Measurements from ENCODE around the gene KIAA1328. TPM values are rescaled to one million over a fixed set of nuclear protein-coding genes. Genes with fewer than 3 reads are reported as not detected.

Gene KIAA1328
- polyA plus RNA-seq, 1 donor (not counting 4 experiments of a cell fraction or from before 2014, with no cell fraction given): 5.5 TPM

DNA sequence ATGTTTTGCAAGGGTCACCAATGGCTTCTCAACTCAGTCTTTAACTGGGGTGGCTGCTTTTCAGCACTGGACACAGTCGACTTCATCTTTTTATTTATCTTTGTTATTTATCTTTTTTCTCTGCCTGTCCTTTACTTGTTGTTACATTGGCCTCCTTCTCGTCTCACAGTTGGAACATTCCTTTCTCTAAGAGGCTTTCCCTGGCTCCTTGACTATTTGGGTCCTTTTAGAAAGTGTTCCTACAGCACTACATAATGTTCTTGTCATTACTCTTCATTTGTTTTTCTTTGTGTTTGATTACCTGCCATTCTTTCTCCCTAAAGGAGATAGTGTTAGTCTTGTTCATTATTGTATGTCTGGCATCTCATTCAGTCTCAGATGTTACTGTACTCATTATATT is 122.0 kb downstream of the KIAA1328 start:
- no peak overlapping the region for H3K4me2 ChIP-seq (ENCODE audit: control insufficient read depth, extremely low read depth, insufficient read depth, low read depth, low read length)
- no peak overlapping the region for H3K27ac ChIP-seq (ENCODE audit: control insufficient read depth, insufficient read depth, low read length)
- no peak for FAIRE-seq
- TF ChIP-seq CTCF (optimal IDR thresholded peaks at IDR 0.05 in 1 of 3, IDR thresholded peaks at IDR 0.05 in 1 of 3, conservative IDR thresholded peaks at IDR 0.05 in 1 of 3; ENCODE audit: extremely low read depth in 1 of 3, insufficient read depth in 2 of 3, low read length in 3 of 3) (no peak), EZH2 (IDR thresholded peaks at IDR 0.05; ENCODE audit: low read length) (no peak)
- H3K4me1 ChIP-seq (ENCODE audit: control insufficient read depth, extremely low read depth, insufficient read depth, low read length): no peaks in the 10 kb centered on the region
- no peaks in the 10 kb centered on the region for H3K27me3 ChIP-seq (ENCODE audit: control insufficient read depth, extremely low read depth, insufficient read depth, low read length)
- DNase-seq (ENCODE audit: low read depth, low spot score): no peak
- H3K9ac ChIP-seq (ENCODE audit: control insufficient read depth, extremely low read depth, insufficient read depth, low read length): no peak overlapping the region
- no peak overlapping the region for H3K4me3 ChIP-seq (ENCODE audit: control insufficient read depth in 2 of 3, extremely low read depth in 1 of 3, insufficient read depth in 2 of 3, low read depth in 1 of 3, low read length in 3 of 3)
- no peak overlapping the region for H2AFZ ChIP-seq (ENCODE audit: control insufficient read depth, low read length)
- H4K20me1 ChIP-seq (ENCODE audit: control insufficient read depth, extremely low read depth, insufficient read depth, low read length): no peaks in the 10 kb centered on the region
- dilution Hi-C loops (cut with MboI; ENCODE audit: extremely low pct_ligation_motif_present, low sequenced_read_pairs): no loop called here
- H3K79me2 ChIP-seq (ENCODE audit: control insufficient read depth, insufficient read depth, low read length): no peaks in the 10 kb centered on the region
- no peaks in the 10 kb centered on the region for H3K36me3 ChIP-seq (ENCODE audit: control insufficient read depth in 2 of 2, extremely low read depth in 1 of 2, insufficient read depth in 2 of 2, low read length in 2 of 2)
- H3K9me1 ChIP-seq (ENCODE audit: control insufficient read depth, extremely low read depth, insufficient read depth, low read length): no peaks in the 10 kb centered on the region
- no peaks in the 10 kb centered on the region for H3K9me3 ChIP-seq (ENCODE audit: control insufficient read depth, low read depth, low read length)

DNA sequence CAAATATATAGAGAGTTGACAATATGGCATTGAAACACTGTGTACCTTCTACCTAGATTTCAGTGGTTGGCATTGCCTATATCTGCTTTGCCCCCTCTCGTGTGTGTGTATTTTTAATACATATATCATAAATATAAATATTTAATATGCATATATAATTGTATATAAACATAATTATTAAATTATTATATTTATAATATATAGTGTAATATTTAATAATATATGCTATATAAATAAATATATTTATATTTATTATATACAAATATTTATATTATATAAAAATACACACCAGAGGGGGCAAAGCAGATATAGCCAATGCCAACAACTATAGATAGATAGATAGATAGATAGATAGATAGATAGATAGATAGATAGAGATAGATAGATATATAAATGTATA is 124.1 kb downstream of the KIAA1328 start:
- Histone ChIP-seq H2AFZ (ENCODE audit: control insufficient read depth, low read length) (no peak overlapping the region), H3K79me2 (ENCODE audit: control insufficient read depth, insufficient read depth, low read length) (no peaks in the 10 kb centered on the region), H3K27me3 (ENCODE audit: control insufficient read depth, extremely low read depth, insufficient read depth, low read length) (no peaks in the 10 kb centered on the region), H3K4me1 (ENCODE audit: control insufficient read depth, extremely low read depth, insufficient read depth, low read length) (no peaks in the 10 kb centered on the region), H3K4me3 (ENCODE audit: control insufficient read depth in 2 of 3, extremely low read depth in 1 of 3, insufficient read depth in 2 of 3, low read depth in 1 of 3, low read length in 3 of 3) (no peak overlapping the region), H3K36me3 (ENCODE audit: control insufficient read depth in 2 of 2, extremely low read depth in 1 of 2, insufficient read depth in 2 of 2, low read length in 2 of 2) (no peaks in the 10 kb centered on the region), H3K4me2 (ENCODE audit: control insufficient read depth, extremely low read depth, insufficient read depth, low read depth, low read length) (no peak overlapping the region), H3K27ac (ENCODE audit: control insufficient read depth, insufficient read depth, low read length) (no peak overlapping the region), H3K9ac (ENCODE audit: control insufficient read depth, extremely low read depth, insufficient read depth, low read length) (no peak overlapping the region), H3K9me1 (ENCODE audit: control insufficient read depth, extremely low read depth, insufficient read depth, low read length) (no peaks in the 10 kb centered on the region), H3K9me3 (ENCODE audit: control insufficient read depth, low read depth, low read length) (no peaks in the 10 kb centered on the region), H4K20me1 (ENCODE audit: control insufficient read depth, extremely low read depth, insufficient read depth, low read length) (no peaks in the 10 kb centered on the region)
- DNase-seq (ENCODE audit: low read depth, low spot score) (no peak), FAIRE-seq (no peak)
- dilution Hi-C loops (cut with MboI; ENCODE audit: extremely low pct_ligation_motif_present, low sequenced_read_pairs): no loop called here
- TF ChIP-seq EZH2 (IDR thresholded peaks at IDR 0.05; ENCODE audit: low read length) (no peak), CTCF (optimal IDR thresholded peaks at IDR 0.05 in 1 of 3, IDR thresholded peaks at IDR 0.05 in 1 of 3, conservative IDR thresholded peaks at IDR 0.05 in 1 of 3; ENCODE audit: extremely low read depth in 1 of 3, insufficient read depth in 2 of 3, low read length in 3 of 3) (no peak)
